Testis (tissue), 2 donors: ENCODE measurements around the gene STAC.

Experiments
- POLR2A ChIP-seq: fragments of 450-650 bp; IDR thresholded peaks from one replicate; pipeline ENCODE4 v1.6.1; 2017; ENCODE audit warnings: antibody characterized with exemption, mild to moderate bottlenecking, moderate library complexity
- TF ChIP-seq, protein P1 (sequence below), 3 experiments: fragments of 450-650 bp in 2 of 3; fragments of 200-600 bp in 1 of 3; sonication (generic) in 1 of 3; IDR thresholded peaks; one replicate each; pipeline ENCODE4 v1.5.1; 2016 to 2019; ENCODE audit warnings: antibody characterized with exemption in 3 of 3, mild to moderate bottlenecking in 2 of 3, moderate library complexity in 1 of 3

- TF ChIP-seq, protein P1, sequence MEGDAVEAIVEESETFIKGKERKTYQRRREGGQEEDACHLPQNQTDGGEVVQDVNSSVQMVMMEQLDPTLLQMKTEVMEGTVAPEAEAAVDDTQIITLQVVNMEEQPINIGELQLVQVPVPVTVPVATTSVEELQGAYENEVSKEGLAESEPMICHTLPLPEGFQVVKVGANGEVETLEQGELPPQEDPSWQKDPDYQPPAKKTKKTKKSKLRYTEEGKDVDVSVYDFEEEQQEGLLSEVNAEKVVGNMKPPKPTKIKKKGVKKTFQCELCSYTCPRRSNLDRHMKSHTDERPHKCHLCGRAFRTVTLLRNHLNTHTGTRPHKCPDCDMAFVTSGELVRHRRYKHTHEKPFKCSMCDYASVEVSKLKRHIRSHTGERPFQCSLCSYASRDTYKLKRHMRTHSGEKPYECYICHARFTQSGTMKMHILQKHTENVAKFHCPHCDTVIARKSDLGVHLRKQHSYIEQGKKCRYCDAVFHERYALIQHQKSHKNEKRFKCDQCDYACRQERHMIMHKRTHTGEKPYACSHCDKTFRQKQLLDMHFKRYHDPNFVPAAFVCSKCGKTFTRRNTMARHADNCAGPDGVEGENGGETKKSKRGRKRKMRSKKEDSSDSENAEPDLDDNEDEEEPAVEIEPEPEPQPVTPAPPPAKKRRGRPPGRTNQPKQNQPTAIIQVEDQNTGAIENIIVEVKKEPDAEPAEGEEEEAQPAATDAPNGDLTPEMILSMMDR (IDR thresholded peaks at IDR 0.05) = no peak
- TF ChIP-seq POLR2A = no peak
Observed at GRCh38 chr3:36591959-36592358, 211.7 kb downstream of the STAC start.
